HG03457 (cell line): ENCODE measurements around the gene ARL4D.
A peak's percentile ranks its signal among the peaks of the same experiment; 100 is the strongest.
"Not testable (repeated sequence)": the region's sequence is repeated elsewhere in the genome, so short reads cannot be mapped to it uniquely, and the experiment has no call there.

ENCODE experiments used
- ATAC-seq: cut with Tn5 transposase; IDR thresholded peaks from one replicate; pipeline ENCODE4 v1.9.1; 2021; ENCODE audit warnings: moderate number of reproducible peaks; ENCODE audit not compliant: unreplicated experiment

The ARL4D gene, protein sequence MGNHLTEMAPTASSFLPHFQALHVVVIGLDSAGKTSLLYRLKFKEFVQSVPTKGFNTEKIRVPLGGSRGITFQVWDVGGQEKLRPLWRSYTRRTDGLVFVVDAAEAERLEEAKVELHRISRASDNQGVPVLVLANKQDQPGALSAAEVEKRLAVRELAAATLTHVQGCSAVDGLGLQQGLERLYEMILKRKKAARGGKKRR

DNA sequence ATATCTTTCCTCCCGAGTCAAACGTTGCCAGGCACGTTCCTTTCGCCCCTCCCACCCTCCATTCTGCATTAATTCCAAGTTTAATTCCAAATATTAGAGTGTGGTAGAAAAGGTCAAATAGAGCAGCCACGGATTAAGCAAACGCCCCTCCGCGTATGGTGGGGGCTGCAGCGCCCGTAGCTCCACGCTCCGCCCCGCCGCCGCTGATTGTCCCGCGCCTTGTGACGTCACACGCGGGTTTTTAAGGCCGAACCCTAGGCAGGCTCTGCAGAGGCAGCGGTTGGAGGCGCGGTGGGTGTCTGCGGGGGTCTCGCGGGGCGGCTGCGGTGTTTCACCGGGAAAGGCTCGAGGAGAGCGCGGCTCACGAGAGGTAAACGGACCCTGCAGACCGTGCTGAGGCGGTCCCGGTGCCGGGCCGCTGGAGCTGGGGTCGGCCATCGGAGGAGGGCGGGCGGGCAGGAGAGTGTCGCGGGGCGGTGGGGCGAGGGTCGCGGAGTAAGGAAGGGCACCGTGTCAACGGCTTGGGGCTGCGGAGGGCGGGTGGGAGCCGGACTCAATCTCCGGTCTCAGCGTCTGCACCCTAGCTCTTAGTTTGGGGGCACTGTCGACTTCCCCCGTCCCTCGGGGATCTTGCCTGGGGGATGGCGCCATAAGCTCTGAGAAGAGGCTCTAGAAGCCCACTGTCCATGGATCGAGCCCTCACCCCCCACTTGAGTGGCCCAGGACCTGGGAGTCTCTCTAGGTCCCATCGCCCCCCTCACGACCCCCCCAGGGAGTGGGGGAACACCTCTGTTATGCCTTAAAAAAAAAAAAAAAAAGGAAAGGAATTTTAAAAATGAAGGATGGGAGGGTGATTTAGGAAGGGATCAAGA lies at the start of gene ARL4D:
Gene ARL4D (plus strand): TSS at position 270 of the 872 bp plus-strand sequence. CDS start 740 bp downstream, outside the sequence.
- ATAC-seq, result no peak

DNA sequence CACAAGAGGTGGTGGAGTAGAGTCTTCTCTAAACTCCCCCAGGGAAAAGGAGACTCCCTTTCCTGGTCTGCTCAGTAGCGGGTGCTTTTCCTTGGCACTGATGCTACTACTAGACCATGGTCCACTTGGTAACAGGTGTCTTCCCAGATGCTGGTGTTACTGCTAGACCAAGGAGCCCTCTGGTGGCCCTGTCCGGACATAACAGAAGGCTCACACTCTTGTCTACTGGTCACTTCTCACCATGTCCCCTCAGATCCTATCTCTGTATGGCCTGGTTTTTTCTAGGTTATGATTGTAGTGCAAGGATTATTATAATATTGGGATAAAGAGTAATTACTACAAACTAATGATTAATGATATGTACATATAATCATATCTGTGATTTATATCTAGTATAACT lies 49.7 kb upstream of the ARL4D start:
- no peak for ATAC-seq

DNA sequence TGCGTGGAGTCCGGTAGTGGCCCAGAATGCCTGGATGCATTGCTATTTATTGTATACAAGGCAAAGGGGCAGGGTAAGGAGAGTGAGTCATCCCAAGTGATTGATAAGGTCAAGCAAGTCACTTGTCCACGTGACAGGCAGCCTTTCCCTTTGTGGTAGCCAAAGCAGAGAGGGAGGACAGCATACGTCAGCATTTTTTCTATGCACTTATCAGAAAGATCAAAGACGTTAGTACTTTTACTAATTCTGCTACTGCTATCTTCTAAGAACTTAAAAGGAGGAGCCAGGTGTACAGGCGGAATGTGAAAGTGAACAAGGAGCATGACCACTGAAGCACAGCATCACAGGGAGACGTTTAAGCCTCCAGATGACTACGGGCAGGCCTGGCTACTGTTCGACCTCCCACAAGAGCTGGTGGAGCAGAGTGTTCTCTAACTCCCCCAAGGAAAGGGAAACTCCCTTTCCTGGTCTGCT lies 47.9 kb upstream of the ARL4D start:
- ATAC-seq, result no peak

DNA sequence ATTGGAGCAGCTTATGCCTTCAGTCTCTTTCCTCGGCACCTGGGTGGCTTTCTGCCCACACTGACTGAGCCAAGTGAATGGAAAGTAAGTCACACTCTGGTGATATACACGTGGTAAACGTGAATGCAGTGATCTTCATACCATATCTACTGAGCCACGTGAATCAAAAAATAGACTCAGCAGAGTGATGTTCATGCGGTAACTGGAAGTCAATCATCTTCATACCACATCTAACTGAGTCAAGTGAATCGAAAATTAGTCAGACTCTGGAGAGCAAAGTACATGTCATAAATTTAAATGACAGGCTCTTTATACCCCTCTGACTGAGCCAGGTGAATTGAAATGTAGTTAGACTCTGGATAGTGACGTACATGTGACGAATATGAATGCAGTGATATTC lies 47.1 kb upstream of the ARL4D start:
- ATAC-seq, result no peak

DNA sequence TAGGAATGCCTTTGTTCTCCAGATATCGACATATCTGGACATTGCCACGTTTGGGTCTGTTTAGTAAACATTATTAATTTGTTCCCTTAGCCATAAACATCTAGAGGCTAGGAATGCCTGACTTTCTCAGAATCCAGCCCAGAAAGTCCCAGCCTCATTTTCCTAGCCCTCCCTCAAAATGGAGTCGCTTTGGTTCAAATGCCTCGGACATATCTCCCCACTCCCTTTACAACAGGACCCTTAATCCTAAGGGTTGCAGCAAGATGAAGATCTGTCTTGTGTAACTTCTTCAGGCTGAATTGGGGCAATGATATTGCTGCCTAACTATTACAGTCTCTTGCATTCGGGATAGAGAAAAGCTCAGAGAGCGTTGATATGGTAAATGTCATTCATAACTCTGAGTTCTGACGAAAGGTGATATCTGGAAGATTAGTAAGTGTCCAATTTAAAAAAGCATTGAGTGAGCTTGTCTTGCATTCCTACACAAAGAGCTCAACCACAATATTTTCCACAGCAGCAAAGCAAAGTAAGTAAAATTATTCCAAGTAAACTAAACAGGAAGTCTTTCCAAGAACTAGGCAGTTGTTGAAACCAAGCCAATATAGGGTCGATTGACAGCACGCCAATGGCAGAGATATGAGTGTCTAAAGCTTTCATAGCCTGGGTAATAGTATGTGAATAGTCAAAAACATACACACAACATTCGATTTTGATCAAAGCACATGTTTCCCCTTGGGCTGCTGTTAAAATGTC lies 46.0 kb upstream of the ARL4D start:
- no peak for ATAC-seq

DNA sequence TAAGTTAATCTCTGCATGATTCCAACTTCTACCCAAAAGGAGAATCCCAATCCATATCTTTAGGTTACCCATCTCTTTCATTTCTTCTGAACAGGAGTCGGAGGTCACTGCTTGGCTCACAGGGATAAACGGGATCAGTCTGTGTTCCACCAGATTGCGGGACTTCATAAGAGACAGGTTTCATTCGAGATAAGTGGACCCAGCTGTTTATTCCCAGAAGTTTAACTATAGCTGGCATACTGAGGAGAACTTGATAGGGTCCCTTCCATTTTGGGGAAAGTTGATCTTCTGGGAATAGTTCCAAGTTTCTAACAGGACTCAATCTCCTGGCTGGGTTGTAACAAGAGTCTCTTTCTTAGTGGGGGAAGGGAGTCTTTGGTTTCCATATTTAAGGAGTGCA lies 45.4 kb upstream of the ARL4D start:
- ATAC-seq, result no peak

DNA sequence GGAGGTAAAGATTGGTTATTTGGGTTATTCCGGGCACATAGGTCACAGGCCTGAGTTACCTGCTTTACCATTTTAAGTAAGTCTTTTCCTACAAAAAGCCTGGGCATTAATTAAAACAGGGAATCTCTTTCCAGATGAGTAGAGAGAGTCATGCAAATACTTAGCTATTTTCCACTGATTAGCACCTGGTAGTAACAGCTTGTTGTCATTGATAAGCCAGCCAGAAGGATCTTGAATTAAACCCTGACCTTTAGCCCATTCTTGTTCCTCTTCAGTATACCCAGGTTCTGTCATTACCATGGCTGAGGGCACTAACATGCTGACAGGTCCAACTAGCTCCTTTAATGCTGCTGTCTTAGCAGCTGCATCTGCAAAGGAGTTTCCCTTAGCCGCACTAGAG lies 44.4 kb upstream of the ARL4D start:
- ATAC-seq, result no peak

DNA sequence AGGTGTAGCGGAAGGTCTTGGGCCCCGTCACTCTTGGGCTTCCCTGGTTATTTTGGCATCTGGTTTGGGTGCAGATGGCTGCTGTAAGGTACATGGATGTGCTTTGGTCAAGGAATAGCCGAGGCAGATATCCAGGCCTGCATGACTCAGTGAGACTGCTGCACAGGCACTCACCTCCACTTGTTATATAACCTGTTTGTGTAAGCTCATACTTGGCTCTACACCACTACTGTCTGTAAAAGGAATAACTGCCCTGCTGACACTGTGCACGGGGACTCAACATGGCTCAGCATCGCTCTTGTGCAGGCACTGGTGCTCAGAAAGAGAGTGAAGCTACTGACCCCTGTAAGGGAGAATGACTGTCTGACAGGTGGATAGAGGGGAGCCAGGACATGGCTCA lies 42.3 kb upstream of the ARL4D start:
- ATAC-seq, result no peak

DNA sequence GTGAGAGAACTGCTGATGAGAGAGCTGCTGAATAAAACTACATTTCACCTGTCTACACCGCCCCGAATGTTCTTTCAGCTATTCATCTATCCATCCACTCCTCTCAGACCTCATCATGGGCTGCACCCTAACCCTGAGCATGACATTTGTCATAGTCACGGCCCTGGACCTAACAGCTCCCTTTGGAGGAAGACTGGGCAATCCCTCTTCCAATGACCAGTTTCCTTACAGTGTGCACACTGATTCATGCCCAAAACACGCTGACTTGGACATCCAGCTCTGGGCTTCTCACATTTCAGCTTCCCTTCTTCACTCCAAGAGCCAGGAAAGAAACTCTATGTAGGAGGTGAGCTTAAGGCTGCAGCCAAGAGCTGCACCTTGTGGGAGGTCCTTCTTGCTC lies 41.8 kb upstream of the ARL4D start:
- no peak for ATAC-seq

DNA sequence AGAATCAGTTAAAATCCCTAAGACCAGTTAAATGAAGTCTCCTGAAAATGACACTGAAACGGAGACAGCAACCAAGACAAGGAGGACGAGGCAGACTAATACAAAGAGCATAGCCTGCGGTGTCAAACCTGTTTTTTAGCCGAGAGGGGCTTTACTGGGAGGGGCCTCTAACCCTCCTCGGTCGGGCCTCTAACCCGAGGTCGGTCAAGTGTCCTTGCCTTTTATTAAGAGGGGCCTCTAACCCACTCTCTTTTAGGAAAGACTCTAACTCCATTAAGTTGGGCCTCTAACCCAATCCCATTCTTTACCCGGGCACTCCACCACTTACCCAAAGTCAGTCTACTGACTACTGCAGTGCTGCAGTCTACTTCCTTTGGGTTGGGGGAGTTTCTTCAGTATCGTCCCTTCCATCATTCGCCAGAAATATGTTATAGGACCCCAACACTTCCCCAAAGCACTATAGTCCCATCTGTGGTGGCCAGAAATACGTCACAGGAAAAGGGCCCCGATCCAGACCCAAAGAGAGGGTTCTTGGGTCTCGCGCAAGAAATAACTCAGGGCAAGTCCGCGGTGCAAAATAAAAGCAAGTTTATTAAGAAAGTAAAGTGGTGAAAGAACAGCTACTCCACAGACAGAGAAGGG lies 39.2 kb upstream of the ARL4D start:
- no peak for ATAC-seq

DNA sequence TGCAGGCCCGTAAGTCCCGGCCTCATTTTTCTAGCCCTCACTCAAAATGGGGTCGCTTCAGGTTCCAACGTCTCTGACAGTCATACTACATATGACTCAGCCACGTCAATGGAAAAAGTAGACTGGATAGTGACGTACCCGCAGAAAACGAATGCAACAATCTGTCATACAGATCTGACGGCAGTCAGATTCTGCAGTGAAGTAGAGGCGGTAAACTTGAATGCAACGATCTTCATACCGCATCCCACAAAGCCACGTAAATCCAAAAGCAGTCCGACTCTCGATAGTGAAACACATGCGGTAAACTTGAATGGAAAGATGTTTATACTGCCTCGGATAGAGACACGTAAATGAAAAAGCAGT lies 38.4 kb upstream of the ARL4D start:
- ATAC-seq, result peak; percentile 28

DNA sequence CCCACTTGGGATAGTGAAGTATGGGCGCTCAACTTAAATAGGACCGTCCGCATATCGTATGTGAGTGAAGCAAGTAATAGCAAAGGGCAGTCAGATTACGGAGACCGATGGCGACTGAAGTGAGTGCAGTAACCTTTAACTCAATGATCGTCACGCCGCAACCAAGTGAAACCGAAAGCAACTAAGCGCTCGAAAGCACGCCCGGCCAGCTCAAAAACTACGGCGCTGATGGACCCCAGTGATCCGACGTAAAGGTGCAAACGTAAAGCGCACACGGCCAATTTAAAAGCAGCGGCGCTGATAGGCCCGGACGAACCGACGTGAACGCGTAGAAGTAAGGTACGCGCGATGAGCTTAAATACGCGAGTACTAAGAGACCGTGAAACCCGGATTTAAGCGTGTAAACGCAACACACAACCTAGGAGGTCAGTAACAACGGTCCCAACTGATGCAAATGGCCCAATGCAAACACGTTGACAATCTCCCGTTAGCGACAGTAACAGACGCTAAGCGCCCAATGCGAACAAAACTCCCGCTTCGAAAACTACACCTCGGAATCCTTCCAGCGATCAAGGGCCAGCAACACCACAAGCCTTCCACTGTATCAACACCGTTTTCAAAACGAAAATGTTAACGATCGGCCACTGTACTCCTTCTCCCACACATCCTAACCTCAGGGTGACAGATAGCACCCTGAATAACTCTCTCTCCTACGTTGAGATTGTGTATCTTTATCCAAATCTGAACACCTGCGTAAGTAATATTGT lies 37.9 kb upstream of the ARL4D start:
- peak; percentile 69 for ATAC-seq

DNA sequence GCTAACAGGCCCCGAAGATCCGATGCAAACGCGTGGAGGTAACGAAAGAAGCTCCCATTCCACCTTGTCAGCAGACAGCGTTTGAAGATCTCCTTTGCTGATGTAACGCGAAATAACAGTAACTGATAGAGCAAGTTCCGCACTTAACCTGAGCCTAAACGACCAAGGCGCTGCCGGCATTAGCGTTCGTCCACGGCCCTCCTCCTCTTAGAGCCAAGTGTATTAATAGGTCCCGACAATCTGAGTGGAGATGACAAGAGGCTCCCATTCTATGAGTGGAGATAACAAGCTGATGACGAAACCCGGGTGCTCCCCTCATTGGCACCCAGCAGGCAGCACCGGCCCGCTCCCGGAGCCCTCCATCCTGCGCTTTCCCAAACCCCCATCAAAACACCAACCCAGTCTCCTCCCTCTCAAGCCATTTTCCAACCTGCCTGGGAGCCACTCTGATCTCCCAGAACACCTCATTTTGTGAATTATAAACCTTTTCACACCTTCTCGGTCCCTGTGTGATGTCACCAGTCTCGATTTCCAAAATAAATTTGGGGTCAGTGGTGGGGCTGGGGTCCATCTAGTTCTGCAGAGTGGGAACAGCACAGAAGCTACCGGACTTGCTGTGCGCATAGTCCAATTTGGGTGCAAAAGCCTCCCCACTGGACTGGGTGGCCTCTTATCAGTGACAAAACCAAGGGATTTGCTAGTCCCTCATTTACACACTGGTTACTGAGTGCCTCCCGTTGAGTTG lies 35.4 kb upstream of the ARL4D start:
- ATAC-seq, result no peak

DNA sequence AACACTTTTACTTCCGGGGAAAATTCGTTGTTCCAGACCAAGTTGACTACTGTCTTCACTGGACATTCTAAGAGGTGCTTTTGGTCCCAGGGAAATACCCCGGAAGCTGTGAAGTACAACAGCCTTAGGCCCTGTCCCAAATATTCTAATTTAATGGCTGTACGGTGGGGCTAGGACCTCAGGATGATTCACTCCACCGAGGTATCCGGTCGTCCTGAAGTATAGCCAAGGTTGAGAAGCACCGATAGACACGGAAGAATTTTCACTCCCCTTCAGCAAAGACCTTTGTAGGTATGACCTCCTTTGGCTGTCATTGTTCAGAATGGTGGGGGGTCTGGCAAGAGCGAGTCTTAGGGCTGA lies 34.9 kb upstream of the ARL4D start:
- no peak for ATAC-seq

DNA sequence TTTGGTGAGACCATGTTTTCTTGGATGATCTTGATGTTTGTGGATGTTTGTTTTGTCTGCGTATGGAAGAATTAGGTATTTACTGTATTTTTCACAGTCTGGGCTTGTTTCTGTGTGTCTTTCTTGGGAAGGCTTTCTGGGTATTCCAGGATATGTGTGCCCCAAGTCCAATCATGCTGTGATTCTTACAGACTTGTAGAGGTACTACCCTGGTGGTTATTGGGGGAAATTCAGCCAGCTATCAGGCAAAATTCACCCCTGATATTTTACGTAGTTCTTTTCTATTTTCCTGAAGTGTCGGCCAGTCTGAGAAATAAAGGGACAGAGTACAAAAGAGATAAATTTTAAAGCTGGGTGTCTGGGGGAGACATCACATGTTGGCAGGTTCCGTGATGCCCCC lies 33.4 kb upstream of the ARL4D start:
- no peak for ATAC-seq

DNA sequence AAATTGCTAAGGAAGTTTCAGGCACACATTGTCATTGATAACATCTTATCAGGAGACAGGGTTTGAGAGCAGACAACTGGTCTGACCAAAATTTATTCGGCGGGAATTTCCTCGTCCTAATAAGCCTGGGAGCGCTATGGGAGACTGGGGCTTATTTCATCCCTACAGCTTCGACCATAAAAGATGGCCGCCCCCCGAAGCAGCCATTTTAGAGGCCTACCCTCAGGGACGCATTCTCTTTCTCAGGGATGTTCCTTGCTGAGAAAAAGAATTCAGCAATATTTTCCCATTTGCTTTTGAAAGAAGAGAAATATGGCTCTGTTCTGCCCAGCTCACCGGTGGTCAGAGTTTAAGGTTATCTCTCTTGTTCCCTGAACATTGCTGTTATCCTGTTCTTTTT lies 32.9 kb upstream of the ARL4D start:
- ATAC-seq, result not testable (repeated sequence)

DNA sequence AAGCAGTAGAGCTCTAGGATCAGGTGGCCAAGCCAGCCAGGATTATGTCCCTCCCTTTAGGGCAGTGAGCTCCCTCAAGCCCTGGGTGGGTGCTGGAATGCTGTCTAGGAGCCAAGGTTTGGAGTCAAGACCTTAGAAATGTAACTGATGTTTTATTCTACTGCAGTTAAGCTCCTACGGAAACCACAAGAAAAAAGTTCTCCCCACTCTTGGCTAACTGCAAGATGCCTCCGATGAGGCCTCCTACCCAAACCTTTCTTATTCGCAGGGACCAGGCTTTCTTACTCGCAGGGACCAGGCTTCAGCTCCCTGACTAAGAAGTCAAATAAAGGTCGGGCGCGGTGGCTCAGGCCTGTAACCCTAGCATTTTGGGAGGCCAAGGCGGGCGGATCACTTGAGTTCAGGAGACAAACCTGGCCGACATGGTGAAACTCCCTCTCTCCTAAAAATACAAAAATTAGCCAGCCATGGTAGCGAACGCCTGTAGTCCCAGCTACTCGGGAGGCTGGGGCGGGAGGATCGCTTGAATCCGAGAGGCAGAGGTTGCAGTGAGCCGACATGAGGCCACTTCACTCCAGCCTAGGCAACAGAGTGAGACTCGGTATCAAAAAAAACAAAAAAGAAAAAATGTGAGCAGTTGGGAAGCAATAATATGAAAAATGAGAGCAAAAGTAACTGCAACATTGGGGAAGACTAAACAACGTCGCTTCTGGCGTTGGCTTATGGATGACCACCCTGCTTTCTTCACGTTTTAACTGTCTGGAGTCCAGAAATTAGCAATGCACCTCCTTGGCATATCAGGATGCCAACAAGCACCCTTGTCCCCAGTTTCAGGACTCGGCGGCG lies 31.7 kb upstream of the ARL4D start:
- ATAC-seq, result no peak

DNA sequence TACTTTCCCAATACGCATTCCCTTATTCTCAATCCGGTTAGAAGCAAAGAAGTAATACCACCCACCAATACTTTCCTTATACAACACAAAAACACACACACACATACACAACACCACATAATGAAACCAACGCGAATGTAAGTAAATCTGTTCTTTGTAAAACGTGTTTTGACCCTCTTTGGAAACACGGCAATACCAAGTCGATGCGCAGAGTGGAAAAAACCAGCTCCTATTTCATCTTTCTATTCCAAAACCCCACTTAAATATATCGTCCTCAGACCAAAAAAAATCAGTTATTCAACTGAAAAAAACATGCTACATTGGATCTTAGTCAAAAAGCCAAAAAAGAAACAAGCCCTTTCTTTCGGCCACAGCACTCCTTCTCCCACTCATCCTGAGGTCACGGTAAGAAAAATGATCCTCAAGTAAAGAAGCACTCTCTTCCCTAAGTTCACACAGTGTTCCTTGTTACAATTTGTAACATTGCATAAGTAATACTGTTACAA lies 31.0 kb upstream of the ARL4D start:
- peak; percentile 29 for ATAC-seq
